Sigmoid colon (tissue), 7 donors: ENCODE measurements around the gene APCDD1. TPM values are rescaled to one million over a fixed set of nuclear protein-coding genes. Genes with fewer than 3 reads are reported as not detected.

ENCODE experiments used
- DNase-seq: peaks from one replicate; pipeline ENCODE4 v3.0.0-alpha.2; 2019
- H3K27ac ChIP-seq, 4 donors: fragments of 200-600 bp; sonication (generic); one replicate each; pipeline ENCODE4 v1.5.1; 2016 to 2019; ENCODE audit warnings: mild to moderate bottlenecking in 1 of 4
- H3K27me3 ChIP-seq, 3 donors: fragments of 200-600 bp; sonication (generic); one replicate each; pipeline ENCODE4 v1.5.1; 2019; ENCODE audit warnings: mild to moderate bottlenecking in 1 of 3
- H3K36me3 ChIP-seq, 4 donors: fragments of 200-600 bp; sonication (generic); one replicate each; pipeline ENCODE4 v1.5.1; 2016 to 2019
- H3K4me1 ChIP-seq, 4 donors: fragments of 200-600 bp; sonication (generic); one replicate each; pipeline ENCODE4 v1.5.1; 2017 to 2019
- H3K4me3 ChIP-seq, 4 donors: fragments of 200-600 bp; sonication (generic); one replicate each; pipeline ENCODE4 v1.5.1; 2017 to 2019; ENCODE audit warnings: mild to moderate bottlenecking in 2 of 4, moderate library complexity in 1 of 4
- H3K9me3 ChIP-seq, 4 donors: fragments of 200-600 bp in 3 of 4; sonication (generic) in 3 of 4; one replicate each; pipeline versions ENCODE4 v1.5.1 to v1.6.1; 2013 to 2019
- CTCF ChIP-seq, 4 experiments: fragments of 450-650 bp in 3 of 4; fragments of 200-600 bp in 1 of 4; IDR thresholded peaks; one replicate each; pipeline ENCODE4 v1.5.1; 2016 to 2019; ENCODE audit warnings: antibody characterized with exemption in 4 of 4, mild to moderate bottlenecking in 3 of 4, moderate library complexity in 2 of 4
- EP300 ChIP-seq, 4 donors: sonication (generic); formaldehyde crosslinking; IDR thresholded peaks; one replicate each; pipeline ENCODE4 v1.6.1; 2017; ENCODE audit warnings: antibody characterized with exemption in 4 of 4
- POLR2A ChIP-seq, 2 donors: fragments of 450-650 bp; IDR thresholded peaks; one replicate each; pipeline ENCODE4 v1.6.1; 2016; ENCODE audit warnings: antibody characterized with exemption in 2 of 2, mild to moderate bottlenecking in 2 of 2, moderate library complexity in 2 of 2
- POLR2AphosphoS5 ChIP-seq, 4 donors: sonication (generic); formaldehyde crosslinking; IDR thresholded peaks; one replicate each; pipeline ENCODE4 v1.6.1; 2017; ENCODE audit warnings: antibody characterized with exemption in 4 of 4
- WGBS, 2 donors: extraction: QIAGEN DNeasy Blood & Tissue Kit; methylation state at CpG; one replicate each; pipeline ENCODE4 v1.1.7; 2013; 5-methylcytosine and 5-hydroxymethylcytosine counted together
- intact Hi-C: fragments of 100-400 bp; cut with DNase I; formaldehyde crosslinking; loops from one replicate; pipeline ENCODE4 v1.15.1; 2023
- polyA plus RNA-seq, 3 donors: library from polyadenylated mRNA; stranded (reverse); fragments of 200-250 nt; gene quantifications; one replicate each; pipeline ENCODE4 v1.2.3, GENCODE V29; 2013
- total RNA-seq, 4 donors: library from RNA; depleted of rRNA; stranded (reverse); fragments of >200 nt; gene quantifications; one replicate each; pipeline ENCODE4 v1.1.0, GENCODE V29; 2016
- donor health status: healthy with polysubstance abuse.
- donor health status: Bipolar disorder and iron deficiency.
- donor health status: healthy.

Gene APCDD1
- total and polyA plus RNA-seq, 7 donors: 2.8 to 42.1 (median 12.9) TPM

GRCh38 chr18:10432781-10433180 lies 21.7 kb upstream of the APCDD1 start:
- no peak for DNase-seq
- peaks cover 0 to 55% (median 7%) of the 10 kb centered on the region in 3 donors for H3K27me3 ChIP-seq
- no peak for TF ChIP-seq POLR2AphosphoS5 (IDR thresholded peaks at IDR 0.05)
- TF ChIP-seq CTCF (IDR thresholded peaks at IDR 0.05): no peak
- TF ChIP-seq POLR2A (IDR thresholded peaks at IDR 0.05): no peak
- no peak for TF ChIP-seq EP300 (IDR thresholded peaks at IDR 0.05)
- no peaks in the 10 kb centered on the region for H3K9me3 ChIP-seq
- H3K27ac ChIP-seq: no peak overlapping the region
- WGBS, 2 donors: 63 to 79% methylated on average over 7 of the region's 7 CpGs
- H3K36me3 ChIP-seq: no peaks in the 10 kb centered on the region
- intact Hi-C loops: no loop called here
- peaks cover 0 to 26% (median 12%) of the 10 kb centered on the region in 4 donors for H3K4me1 ChIP-seq
- H3K4me3 ChIP-seq: no peak overlapping the region

- 91 to 96% methylated on average over 3 of the region's 3 CpGs for WGBS, 2 donors
- no peaks in the 10 kb centered on the region for H3K36me3 ChIP-seq
These were observed 18.3 kb upstream of the APCDD1 start for GRCh38 chr18:10436160-10436559.

GRCh38 chr18:10437837-10438236 lies 16.6 kb upstream of the APCDD1 start:
- Histone ChIP-seq H3K27ac (no peak overlapping the region), H3K27me3 (peaks cover 0 to 44% (median 12%) of the 10 kb centered on the region in 3 donors), H3K4me3 (no peak overlapping the region), H3K36me3 (no peaks in the 10 kb centered on the region), H3K9me3 (no peaks in the 10 kb centered on the region), H3K4me1 (peaks cover 0 to 21% (median 12%) of the 10 kb centered on the region in 4 donors)
- no peak for DNase-seq
- intact Hi-C loops: no loop called here
- TF ChIP-seq EP300 (IDR thresholded peaks at IDR 0.05) (no peak), POLR2A (IDR thresholded peaks at IDR 0.05) (no peak), CTCF (IDR thresholded peaks at IDR 0.05) (peak in 1 of 4 experiments; percentile 38), POLR2AphosphoS5 (IDR thresholded peaks at IDR 0.05) (no peak)

More at GRCh38 chr18:10436160-10436559, 18.3 kb upstream of the APCDD1 start:
- Histone ChIP-seq H3K27ac (no peak overlapping the region), H3K9me3 (no peaks in the 10 kb centered on the region), H3K4me1 (peaks cover 0 to 26% (median 12%) of the 10 kb centered on the region in 4 donors), H3K4me3 (no peak overlapping the region), H3K27me3 (peaks cover 0 to 54% (median 7%) of the 10 kb centered on the region in 3 donors)
- TF ChIP-seq EP300 (IDR thresholded peaks at IDR 0.05) (no peak), CTCF (IDR thresholded peaks at IDR 0.05) (no peak), POLR2A (IDR thresholded peaks at IDR 0.05) (no peak), POLR2AphosphoS5 (IDR thresholded peaks at IDR 0.05) (no peak)
- no peak for DNase-seq
- intact Hi-C loops: no loop called here

- intact Hi-C loops: no loop called here
- H3K4me1 ChIP-seq: peaks cover 0 to 8% (median 6%) of the 10 kb centered on the region in 4 donors
- H3K4me3 ChIP-seq: no peak overlapping the region
- WGBS, 2 donors: 91 to 94% methylated on average over 8 of the region's 8 CpGs
- peaks cover 0 to 57% (median 12%) of the 10 kb centered on the region in 3 donors for H3K27me3 ChIP-seq
- DNase-seq: no peak
- no peak overlapping the region for H3K27ac ChIP-seq
- TF ChIP-seq POLR2A (IDR thresholded peaks at IDR 0.05) (no peak), CTCF (IDR thresholded peaks at IDR 0.05) (no peak), EP300 (IDR thresholded peaks at IDR 0.05) (no peak), POLR2AphosphoS5 (IDR thresholded peaks at IDR 0.05) (no peak)
- no peaks in the 10 kb centered on the region for H3K9me3 ChIP-seq
- no peaks in the 10 kb centered on the region for H3K36me3 ChIP-seq
These were observed 14.5 kb upstream of the APCDD1 start for GRCh38 chr18:10439898-10440297.

- no peak for TF ChIP-seq EP300 (IDR thresholded peaks at IDR 0.05)
- no peak for TF ChIP-seq POLR2AphosphoS5 (IDR thresholded peaks at IDR 0.05)
- TF ChIP-seq POLR2A (IDR thresholded peaks at IDR 0.05): no peak
- TF ChIP-seq CTCF (IDR thresholded peaks at IDR 0.05): no peak
- intact Hi-C loops: no loop called here
- peaks cover 0 to 65% (median 12%) of the 10 kb centered on the region in 3 donors for H3K27me3 ChIP-seq
- H3K4me1 ChIP-seq: no peaks in the 10 kb centered on the region
- no peak for DNase-seq
- H3K4me3 ChIP-seq: no peak overlapping the region
- 86 to 90% methylated on average over 3 of the region's 3 CpGs for WGBS, 2 donors
- H3K27ac ChIP-seq: no peak overlapping the region
- H3K36me3 ChIP-seq: no peaks in the 10 kb centered on the region
- H3K9me3 ChIP-seq: no peaks in the 10 kb centered on the region
These were observed 13.6 kb upstream of the APCDD1 start for GRCh38 chr18:10440884-10441283.
